Measurements from ENCODE around the gene BRK1.
"Not testable (repeated sequence)": the region's sequence is repeated elsewhere in the genome, so short reads cannot be mapped to it uniquely, and the experiment has no call there.

Gene BRK1

GRCh38 chr3:10149226-10149625 is 33.8 kb downstream of the BRK1 start:
- DNase-seq: no peak

GRCh38 chr3:10150987-10151386 is 35.5 kb downstream of the BRK1 start:
- DNase-seq: no peak

- no peak for DNase-seq
Measured at GRCh38 chr3:10154335-10155122, 39.1 kb downstream of the BRK1 start.

- no peak for DNase-seq
Measured at GRCh38 chr3:10155123-10155472, 39.6 kb downstream of the BRK1 start.

- DNase-seq: no peak
Measured at GRCh38 chr3:10155658-10156057, 40.2 kb downstream of the BRK1 start.

GRCh38 chr3:10157031-10157430 is 41.6 kb downstream of the BRK1 start:
- no peak for DNase-seq

- not testable (repeated sequence) for DNase-seq
Measured at GRCh38 chr3:10158555-10158954, 43.1 kb downstream of the BRK1 start.

- no peak for DNase-seq
Measured at GRCh38 chr3:10160346-10160745, 44.9 kb downstream of the BRK1 start.

- DNase-seq: no peak
Measured at GRCh38 chr3:10160925-10161324, 45.5 kb downstream of the BRK1 start.

GRCh38 chr3:10162185-10162584 is 46.7 kb downstream of the BRK1 start:
- DNase-seq: no peak

- not testable (repeated sequence) for DNase-seq
Measured at GRCh38 chr3:10164201-10164545, 48.7 kb downstream of the BRK1 start.

- DNase-seq: no peak
Measured at GRCh38 chr3:10164546-10165393, 49.3 kb downstream of the BRK1 start, which contains the start of gene IRAK2. Gene IRAK2, plus strand, starts transcription at chr3:10164919. Its CDS starts 36 bp downstream, at chr3:10164955.

- DNase-seq: no peak
Measured at GRCh38 chr3:10166213-10166604, 50.7 kb downstream of the BRK1 start.

GRCh38 chr3:10169000-10169496 is 53.6 kb downstream of the BRK1 start:
- DNase-seq: no peak

GRCh38 chr3:10170915-10171478 is 55.5 kb downstream of the BRK1 start:
- no peak for DNase-seq

- DNase-seq: no peak
Measured at GRCh38 chr3:10173095-10173925, 57.8 kb downstream of the BRK1 start.

- DNase-seq: no peak
Measured at GRCh38 chr3:10173926-10174435, 58.5 kb downstream of the BRK1 start.

- not testable (repeated sequence) for DNase-seq
Measured at GRCh38 chr3:10175334-10175733, 59.9 kb downstream of the BRK1 start.

GRCh38 chr3:10176150-10176549 is 60.7 kb downstream of the BRK1 start:
- DNase-seq: not testable (repeated sequence)

All from NCI-H510A treated with DMSO at 0.1 percent for 48 hours (cell line).